Neutrophil (primary cell): ENCODE data around the gene MCL1.

Experiments
- H3K27ac ChIP-seq: fragments of 200-600 bp; sonication (generic); 2 replicates; pipeline ENCODE4 v1.5.1; 2016; ENCODE audit warnings: mild to moderate bottlenecking, moderate library complexity
- H3K27me3 ChIP-seq: fragments of 200-600 bp; sonication (generic); 2 replicates; pipeline ENCODE4 v1.6.0; 2016; ENCODE audit warnings: mild to moderate bottlenecking
- H3K36me3 ChIP-seq: fragments of 200-600 bp; sonication (generic); 2 replicates; pipeline ENCODE4 v1.5.1; 2017
- H3K4me1 ChIP-seq, 2 experiments: fragments of 200-600 bp in 1 of 2; sonication (generic) in 1 of 2; 1 replicate in 1 of 2; 2 replicates in 1 of 2; pipeline versions ENCODE4 v1.5.1 to v1.6.1; 2013 to 2016; ENCODE audit warnings: low read depth in 1 of 2, low read length in 1 of 2, mild to moderate bottlenecking in 1 of 2, moderate library complexity in 1 of 2; ENCODE audit not compliant: control insufficient read depth in 1 of 2, insufficient read depth in 1 of 2
- H3K4me3 ChIP-seq, 2 experiments: fragments of 200-600 bp in 1 of 2; sonication (generic) in 1 of 2; 1 replicate in 1 of 2; 2 replicates in 1 of 2; pipeline ENCODE4 v1.5.1; 2013 to 2016; ENCODE audit warnings: low read depth in 1 of 2, low read length in 1 of 2, mild to moderate bottlenecking in 1 of 2, moderate library complexity in 1 of 2
- H3K9me3 ChIP-seq: fragments of 200-600 bp; sonication (generic); 2 replicates; pipeline ENCODE4 v1.5.1; 2016
- TF ChIP-seq, protein P1 (sequence below): fragments of 200-600 bp; sonication (generic); IDR thresholded peaks from 2 replicates; pipeline ENCODE4 v1.5.1; 2016; ENCODE audit warnings: antibody characterized with exemption

The MCL1 gene

DNA sequence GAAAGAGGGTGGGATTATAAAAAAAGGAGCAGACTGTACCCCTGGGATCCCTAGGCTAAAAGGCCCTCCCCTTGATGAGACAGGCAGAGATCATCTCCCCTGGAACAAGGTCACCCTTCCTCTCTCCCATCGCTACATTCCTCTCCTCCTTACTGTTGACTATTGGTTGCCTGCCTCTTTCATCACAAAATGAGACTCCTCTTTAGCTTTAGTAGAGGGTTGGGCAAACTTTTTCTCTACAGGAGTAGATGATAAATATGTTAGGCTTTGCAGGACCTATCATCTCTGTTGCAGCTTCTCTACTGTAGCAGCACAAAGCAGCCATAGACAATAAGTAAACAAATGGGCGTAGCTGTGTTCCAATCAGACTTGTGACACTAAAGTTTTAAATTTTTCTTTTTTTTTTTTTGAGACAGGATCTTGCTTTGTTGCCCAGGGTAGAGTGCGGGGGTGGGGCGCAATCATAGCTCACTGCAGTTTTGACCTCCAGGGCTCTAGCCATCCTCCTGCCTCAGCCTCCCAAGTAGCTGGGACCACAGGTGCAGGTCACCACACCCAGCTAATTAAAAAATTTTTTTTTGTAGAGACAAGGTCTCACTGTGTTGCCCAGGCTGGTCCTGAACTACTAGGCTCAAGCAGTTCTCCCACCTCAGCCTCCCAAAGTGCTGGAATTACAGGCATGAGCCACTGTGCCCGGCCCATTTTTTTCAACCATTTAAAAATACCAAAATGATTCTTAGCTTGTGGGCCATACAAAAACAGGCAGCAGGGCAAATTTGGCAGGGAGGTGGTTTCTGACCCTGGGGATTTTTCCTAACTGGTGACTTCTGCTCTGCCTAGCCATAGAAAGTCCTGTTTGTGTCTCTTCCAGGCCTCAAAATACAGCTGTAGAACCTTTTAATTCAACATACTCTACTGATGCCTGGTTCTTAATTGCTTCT, 15.1 kb downstream of the MCL1 start:
- peaks cover 97 to 99% of the 10 kb centered on the region in 2 experiments for H3K4me1 ChIP-seq
- H3K27me3 ChIP-seq: no peaks in the 10 kb centered on the region
- H3K9me3 ChIP-seq: no peaks in the 10 kb centered on the region
- peak overlapping the region; percentile 99 for H3K27ac ChIP-seq
- TF ChIP-seq, protein P1, sequence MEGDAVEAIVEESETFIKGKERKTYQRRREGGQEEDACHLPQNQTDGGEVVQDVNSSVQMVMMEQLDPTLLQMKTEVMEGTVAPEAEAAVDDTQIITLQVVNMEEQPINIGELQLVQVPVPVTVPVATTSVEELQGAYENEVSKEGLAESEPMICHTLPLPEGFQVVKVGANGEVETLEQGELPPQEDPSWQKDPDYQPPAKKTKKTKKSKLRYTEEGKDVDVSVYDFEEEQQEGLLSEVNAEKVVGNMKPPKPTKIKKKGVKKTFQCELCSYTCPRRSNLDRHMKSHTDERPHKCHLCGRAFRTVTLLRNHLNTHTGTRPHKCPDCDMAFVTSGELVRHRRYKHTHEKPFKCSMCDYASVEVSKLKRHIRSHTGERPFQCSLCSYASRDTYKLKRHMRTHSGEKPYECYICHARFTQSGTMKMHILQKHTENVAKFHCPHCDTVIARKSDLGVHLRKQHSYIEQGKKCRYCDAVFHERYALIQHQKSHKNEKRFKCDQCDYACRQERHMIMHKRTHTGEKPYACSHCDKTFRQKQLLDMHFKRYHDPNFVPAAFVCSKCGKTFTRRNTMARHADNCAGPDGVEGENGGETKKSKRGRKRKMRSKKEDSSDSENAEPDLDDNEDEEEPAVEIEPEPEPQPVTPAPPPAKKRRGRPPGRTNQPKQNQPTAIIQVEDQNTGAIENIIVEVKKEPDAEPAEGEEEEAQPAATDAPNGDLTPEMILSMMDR: no peak
- peaks cover 87% of the 10 kb centered on the region for H3K36me3 ChIP-seq
- peak overlapping the region; percentile 85 to 97 for H3K4me3 ChIP-seq

- H3K27me3 ChIP-seq: no peaks in the 10 kb centered on the region
- peak overlapping the region; percentile 85 to 97 for H3K4me3 ChIP-seq
Measured at GRCh38 chr1:150563340-150564038, 15.9 kb downstream of the MCL1 start.

DNA sequence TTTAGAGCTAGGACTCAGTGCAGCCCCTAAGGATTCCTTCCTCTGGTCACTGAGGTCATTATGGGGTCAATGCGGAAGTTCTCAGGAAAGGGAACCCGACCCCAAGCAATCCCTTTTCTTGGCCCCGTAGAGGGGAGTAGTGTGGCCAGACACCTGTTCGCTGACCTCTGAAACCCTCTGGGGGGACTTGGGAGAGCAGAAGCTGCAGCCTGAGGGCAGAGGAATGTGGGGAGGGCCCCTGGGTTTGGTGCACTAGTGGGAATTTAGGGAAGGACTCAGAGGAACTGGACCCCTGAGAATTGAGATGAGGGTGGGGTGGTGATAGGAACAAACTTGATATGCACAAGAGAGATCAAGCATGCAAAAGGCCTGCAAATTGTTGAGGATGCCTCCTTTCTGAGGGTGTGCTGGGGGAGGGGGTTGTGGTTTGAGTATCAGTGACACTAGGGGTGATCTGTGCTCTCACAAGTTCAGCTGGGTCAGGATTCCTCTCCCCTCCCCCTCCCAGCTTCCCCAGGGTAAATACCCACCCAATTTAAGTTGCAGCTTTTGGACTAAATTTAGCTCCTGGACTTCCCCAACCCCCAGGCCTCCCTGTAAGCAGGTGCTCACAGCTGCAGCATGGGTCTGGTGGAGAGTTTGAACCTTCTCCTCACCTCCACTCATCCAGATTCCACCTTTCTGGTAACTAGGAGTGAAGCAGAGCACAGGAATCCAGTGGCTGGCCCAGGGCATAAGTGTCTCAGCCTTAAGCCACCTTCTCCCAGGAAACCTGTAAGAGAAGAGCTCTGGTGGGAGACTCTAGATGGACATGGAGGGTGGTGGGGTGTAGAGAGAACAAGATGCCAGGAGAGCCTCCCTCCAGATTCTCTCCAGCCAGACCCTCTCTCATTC, 16.7 kb downstream of the MCL1 start:
- Histone ChIP-seq H3K9me3 (no peaks in the 10 kb centered on the region), H3K4me1 (peaks cover 91 to 92% of the 10 kb centered on the region in 2 experiments), H3K36me3 (peaks cover 87% of the 10 kb centered on the region), H3K27ac (peak overlapping the region; percentile 99), H3K27me3 (no peaks in the 10 kb centered on the region), H3K4me3 (peak overlapping the region; percentile 85 to 97)
- TF ChIP-seq, protein P1: no peak

More at GRCh38 chr1:150563340-150564038, 15.9 kb downstream of the MCL1 start:
- peak overlapping the region; percentile 99 for H3K27ac ChIP-seq
- H3K4me1 ChIP-seq: peaks cover 97 to 99% of the 10 kb centered on the region in 2 experiments
- peaks cover 87% of the 10 kb centered on the region for H3K36me3 ChIP-seq
- no peaks in the 10 kb centered on the region for H3K9me3 ChIP-seq
- TF ChIP-seq, protein P1: no peak

DNA sequence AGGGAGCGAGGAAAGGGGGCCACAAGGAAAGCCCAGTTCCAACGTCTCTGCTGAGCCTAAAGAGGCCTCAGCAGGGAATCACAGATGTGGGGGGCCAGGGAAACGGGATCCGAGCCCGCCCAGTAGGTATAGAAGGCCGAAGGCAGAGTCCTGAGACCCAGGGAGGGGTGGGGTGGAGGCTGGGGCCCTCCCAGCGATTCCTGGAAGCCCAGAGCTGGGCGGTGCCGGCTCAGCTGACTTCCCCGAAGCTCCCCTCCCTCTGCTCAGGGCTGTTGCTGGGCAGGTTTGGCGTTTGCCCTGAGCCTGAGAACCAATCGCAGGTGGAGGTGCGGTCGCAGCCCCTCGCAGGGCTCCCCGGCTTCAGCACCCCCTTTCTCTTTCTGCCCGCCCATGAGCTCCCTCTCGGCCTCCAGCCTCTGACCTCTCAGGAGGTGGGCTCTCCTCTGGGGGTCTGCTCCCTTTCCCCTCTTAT, 17.4 kb downstream of the MCL1 start:
- Histone ChIP-seq H3K9me3 (no peaks in the 10 kb centered on the region), H3K4me1 (peaks cover 84 to 86% of the 10 kb centered on the region in 2 experiments), H3K27ac (peak overlapping the region; percentile 99), H3K27me3 (no peaks in the 10 kb centered on the region), H3K36me3 (peaks cover 89% of the 10 kb centered on the region), H3K4me3 (peak overlapping the region; percentile 85 to 97)
- TF ChIP-seq, protein P1: no peak
